Measurements from ENCODE around the gene CYP2W1.

The CYP2W1 gene

GRCh38 chr7:951881-952547 is 31.0 kb upstream of the CYP2W1 start:
- Histone ChIP-seq H3K27ac (ENCODE audit: extremely low read depth, low read depth, low read length) (no peak overlapping the region), H3K36me3 (ENCODE audit: control insufficient read depth in 2 of 2, insufficient read depth in 1 of 2, low read length in 2 of 2) (no peaks in the 10 kb centered on the region), H3K4me1 (ENCODE audit: control insufficient read depth, insufficient read depth, low read length) (no peaks in the 10 kb centered on the region; the same call in 1 of the 2 replicates), H3K9me3 (ENCODE audit: control insufficient read depth, insufficient read depth, low read depth, low read length) (no peaks in the 10 kb centered on the region), H3K4me3 (ENCODE audit: low read depth, low read length) (no peak overlapping the region)
- TF ChIP-seq KLF16 (tag by site-specific recombination; IDR thresholded peaks at IDR 0.05) (no peak), ZNF621 (tag by site-specific recombination; IDR thresholded peaks at IDR 0.05) (no peak), ZNF302 (tag by site-specific recombination; IDR thresholded peaks at IDR 0.05; ENCODE audit: low read depth) (no peak), SCRT2 (tag by site-specific recombination; IDR thresholded peaks at IDR 0.05) (no peak), ZSCAN18 (tag by site-specific recombination; IDR thresholded peaks at IDR 0.05) (no peak), ZNF571 (tag by site-specific recombination; IDR thresholded peaks at IDR 0.05) (no peak), ZNF354C (tag by site-specific recombination; IDR thresholded peaks at IDR 0.05; ENCODE audit: borderline replicate concordance, low read depth) (no peak), BCL11B (tag by site-specific recombination; IDR thresholded peaks at IDR 0.05; ENCODE audit: low read depth) (no peak), SALL2 (tag by site-specific recombination; IDR thresholded peaks at IDR 0.05; ENCODE audit: borderline replicate concordance) (no peak), ZNF514 (tag by site-specific recombination; IDR thresholded peaks at IDR 0.05) (no peak), PRDM10 (tag by site-specific recombination; IDR thresholded peaks at IDR 0.05) (no peak), ZBTB6 (tag by site-specific recombination; IDR thresholded peaks at IDR 0.05) (no peak), ZNF449 (tag by site-specific recombination; IDR thresholded peaks at IDR 0.05) (no peak), ZBTB26 (tag by site-specific recombination; optimal IDR thresholded peaks at IDR 0.05) (no peak), ZNF623 (tag by site-specific recombination; IDR thresholded peaks at IDR 0.05) (no peak), ZNF626 (tag by site-specific recombination; IDR thresholded peaks at IDR 0.05) (no peak), ZNF692 (tag by site-specific recombination; IDR thresholded peaks at IDR 0.05) (no peak)
- CTCF ChIA-PET = interaction anchor here (0.6 to 1.3 kb wide), 2 partner anchors 41 to 82 kb away, joined by 3 to 6 read pairs; no protein-coding TSS in a partner anchor
- POLR2A ChIA-PET = no interaction called here

Data from HEK293 (cell line).